Activated effector memory CD4-positive, alpha-beta T cell treated with Interleukin-2 at 50 U/mL for 16 hours (primary cell): ENCODE data around the gene LPGAT1.

ENCODE experiments used
- DNase-seq: peaks from one replicate; pipeline ENCODE4 v3.0.0-alpha.2; 2020

LPGAT1 gene

DNA sequence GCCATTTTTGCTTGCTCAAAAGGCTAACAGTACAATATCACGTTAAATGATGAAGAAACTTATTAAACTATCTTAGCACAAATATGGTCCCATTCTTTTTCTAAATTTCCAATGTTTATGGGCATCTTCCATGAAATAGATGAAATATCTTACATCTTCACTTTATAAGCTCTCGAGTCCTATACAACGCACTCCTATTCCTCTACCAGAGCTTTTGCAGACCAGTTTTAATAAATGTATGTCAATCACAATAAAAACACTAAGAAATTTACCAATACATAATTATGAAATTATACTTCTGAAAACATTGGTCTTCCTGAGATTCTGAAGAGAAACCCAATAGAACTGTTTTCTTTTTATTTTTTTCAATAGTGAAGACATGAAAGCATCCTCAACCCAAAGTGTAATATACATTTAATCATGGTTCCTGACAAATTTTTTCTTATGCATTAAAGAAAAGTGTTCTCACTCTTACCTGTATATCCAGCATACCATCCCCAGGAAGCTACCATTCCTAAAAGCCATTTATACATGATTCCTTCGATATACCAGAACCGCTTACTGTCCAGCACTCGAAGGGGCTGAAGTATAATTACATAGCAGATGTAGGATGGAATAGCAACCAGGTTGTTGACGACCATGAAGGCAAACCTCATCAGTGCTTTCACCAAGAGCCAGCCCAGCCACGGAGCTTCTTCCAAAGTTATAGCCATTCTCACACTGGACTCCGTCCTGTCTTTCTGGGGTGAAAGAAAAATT, 1.8 kb downstream of the LPGAT1 start:
- DNase-seq, result no peak

DNA sequence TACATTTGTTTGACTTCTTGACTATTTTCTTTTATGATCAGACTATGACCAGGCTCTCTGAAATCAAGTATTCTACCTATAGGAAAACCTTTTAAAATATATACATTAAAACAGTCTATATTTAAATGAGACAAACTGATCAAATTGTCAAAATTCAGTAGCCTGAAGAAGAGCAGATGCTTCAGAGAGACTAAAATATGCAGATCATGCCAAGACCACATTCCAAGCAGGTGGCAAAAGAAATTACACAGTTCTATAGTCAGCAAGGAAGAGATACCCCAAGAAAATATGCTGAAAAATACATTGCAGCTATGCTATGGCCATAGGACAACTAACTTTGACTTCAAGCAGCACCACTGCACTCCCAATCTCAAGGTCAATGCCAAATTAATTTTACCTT, 3.5 kb downstream of the LPGAT1 start:
- DNase-seq, result no peak

DNA sequence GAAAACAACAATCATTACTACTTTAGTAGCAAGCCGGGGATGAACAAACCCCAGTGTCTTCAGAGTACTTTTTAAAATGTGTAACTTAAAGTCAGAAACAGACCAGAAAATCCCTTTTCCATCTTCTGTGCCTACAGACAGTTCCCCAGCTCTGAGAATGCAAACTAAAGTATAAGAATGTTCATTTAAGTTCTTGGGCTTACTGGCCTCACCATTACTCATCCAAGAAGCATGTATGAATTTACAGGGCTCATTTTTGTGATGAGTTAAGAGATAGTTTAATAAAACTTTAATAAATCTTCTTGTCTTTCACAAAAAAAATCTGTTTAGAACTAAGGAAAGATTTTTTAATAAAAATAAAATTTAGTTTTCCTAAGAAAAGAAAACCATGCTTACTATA, 4.6 kb downstream of the LPGAT1 start:
- no peak for DNase-seq

DNA sequence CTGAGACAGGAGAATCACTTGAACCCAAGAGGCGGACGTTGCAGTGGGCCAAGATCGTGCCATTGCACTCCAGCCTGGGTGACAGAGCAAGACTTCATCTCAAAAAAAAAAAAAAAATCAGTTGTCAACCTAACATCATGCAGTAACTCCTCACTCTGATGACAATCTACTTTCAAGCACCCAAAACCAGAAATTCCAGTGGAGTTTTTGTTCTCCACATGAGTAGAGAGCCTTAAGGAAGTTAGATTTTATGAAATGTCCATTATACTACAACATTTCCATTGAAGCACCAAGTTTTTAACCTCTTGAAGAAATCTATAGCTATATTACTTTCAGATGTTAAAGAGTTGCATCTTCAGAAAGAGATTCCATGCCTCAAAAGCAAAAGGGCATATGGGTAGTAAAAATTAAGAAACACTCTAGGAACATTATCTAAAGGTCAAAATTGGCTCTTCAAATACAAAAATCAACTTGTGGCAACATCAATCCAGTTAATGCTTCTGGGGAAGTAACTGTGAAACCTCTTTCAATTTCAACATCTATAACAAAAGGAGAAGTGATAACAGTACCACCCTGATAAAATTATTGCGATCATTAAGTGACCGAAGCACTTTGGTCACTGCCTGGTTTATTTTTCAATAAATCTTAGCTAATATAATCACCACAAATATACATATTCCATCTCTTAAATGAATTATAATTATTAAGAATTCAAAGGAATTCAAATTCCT, 7.7 kb downstream of the LPGAT1 start:
- no peak for DNase-seq

DNA sequence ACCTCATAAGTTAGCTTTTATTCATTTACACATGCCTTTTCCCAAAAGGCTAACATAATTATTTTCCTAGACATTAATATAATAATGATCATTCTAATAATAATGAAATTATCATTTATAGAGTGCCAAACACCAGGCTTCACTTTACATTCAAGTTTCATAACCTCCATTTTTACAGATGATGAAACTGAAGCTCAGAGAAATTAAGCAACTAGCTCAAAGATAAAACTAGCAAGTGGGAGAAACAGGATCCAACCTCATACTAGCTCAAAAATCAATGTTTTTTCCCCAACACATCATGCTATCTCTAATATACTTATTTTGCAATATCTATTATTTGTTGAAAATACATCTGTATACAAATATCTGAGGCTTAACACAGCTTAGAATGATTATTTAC, 14.0 kb downstream of the LPGAT1 start:
- DNase-seq, result no peak

DNA sequence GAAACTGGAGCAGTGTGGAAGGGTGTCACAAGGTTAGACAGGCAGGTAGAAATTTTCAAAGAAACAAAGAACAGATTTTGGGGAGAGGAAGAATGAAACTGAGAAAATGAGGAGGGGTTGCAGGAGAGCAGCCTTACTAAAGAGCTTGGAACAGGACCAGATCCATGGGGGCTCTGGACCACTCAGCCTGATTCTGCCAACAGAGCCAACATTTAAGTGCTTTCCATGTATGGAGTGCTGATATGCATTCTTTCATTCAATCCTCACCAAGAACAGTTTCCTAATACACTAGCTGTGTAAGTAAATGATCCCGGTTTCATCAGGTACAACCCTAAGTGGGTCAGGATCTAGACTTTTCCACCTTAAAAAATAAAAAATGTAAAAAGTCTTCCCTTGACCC, 16.2 kb downstream of the LPGAT1 start:
- no peak for DNase-seq

DNA sequence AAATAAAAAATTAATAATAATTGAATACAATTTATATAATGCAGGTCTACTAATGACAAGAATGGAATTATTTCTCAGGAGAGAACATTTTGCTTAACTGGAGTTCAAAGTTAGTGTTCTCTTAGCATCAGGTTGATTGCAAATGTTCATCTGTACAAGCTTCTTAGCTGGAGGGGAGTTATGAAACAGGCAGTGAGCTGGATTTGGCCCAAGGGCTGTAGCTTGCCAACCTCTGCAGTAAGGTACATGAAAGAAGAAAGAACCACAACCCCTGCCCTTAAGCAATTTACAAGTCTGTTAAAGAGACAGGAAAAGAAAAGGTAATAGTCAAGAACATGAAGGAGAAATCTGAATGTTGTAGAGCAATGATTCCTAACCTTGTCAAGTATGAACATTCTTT, 17.0 kb downstream of the LPGAT1 start:
- DNase-seq, result no peak

DNA sequence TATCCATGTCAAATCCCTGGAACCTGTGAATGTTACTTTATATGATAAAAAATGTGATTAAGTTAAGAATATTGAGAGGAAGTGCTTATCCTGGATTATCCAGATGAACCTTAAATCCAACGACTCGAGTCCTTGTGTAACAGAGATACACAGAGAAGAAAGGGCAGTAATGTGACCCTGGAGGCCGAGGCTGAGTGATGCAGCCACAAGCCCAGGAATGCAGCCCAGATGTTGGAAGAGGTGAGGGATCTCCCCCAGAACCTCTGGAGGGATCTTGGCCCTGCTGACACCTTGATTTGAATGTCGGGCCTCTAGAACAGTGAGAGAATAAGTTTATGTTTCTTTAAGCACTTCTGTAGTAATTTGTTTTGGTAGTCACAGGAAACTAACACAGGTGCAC, 18.0 kb downstream of the LPGAT1 start:
- DNase-seq, result no peak

DNA sequence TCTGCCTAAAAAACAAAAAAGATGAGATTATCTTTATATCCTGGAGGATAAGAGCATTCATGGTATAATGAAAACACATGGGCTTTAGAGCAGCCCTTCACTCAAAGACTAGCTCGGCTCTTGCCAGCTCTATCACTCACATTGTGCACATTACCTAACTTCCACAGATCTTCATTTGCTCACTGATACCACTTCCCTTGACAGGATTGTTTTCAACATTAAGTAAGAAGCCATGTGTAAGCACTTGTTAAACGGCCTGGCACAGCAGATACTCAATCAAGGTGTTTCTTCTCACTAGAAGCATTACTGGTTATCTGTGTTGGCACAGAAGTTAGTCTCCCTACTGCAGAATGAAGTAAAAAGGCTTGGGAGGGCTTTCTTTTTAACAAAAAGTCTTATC, 18.7 kb downstream of the LPGAT1 start:
- DNase-seq, result no peak

DNA sequence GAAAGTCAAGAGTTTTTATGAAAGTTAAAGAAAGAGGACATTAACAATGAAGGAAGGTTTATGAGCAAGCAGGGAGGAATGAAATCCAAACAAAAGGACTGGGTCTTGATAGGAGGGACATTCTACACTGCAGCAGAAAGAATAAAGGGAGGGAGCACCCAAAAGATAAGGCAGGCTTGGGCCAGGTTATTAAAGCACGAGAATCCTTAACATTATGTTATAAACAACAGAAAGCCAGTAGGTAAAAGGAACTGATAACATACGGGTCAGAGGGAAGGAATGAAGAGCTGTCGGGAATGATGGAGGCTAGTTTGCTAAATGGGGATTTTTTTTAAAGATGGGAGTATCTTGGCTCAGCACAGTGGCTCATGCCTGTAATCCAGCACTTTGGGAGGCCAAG, 19.4 kb downstream of the LPGAT1 start:
- DNase-seq, result no peak

DNA sequence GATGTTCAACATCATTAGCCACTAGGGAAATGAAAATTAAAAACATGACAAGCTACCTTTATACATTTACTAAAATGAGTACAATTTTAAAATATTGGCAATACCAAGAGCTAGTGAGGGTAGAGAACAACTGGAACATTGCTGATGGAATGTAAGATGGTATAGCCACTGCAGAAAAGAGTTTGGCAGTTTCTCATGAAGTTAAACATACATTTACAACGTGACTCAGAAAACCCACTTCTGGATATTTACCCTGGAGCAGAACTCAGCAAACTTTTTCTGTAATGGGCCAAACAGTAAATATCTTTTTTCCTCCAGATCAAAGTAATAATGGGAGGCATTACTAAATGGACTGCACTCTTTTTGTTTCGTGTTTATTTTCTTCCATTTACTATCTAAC, 22.1 kb downstream of the LPGAT1 start:
- no peak for DNase-seq

DNA sequence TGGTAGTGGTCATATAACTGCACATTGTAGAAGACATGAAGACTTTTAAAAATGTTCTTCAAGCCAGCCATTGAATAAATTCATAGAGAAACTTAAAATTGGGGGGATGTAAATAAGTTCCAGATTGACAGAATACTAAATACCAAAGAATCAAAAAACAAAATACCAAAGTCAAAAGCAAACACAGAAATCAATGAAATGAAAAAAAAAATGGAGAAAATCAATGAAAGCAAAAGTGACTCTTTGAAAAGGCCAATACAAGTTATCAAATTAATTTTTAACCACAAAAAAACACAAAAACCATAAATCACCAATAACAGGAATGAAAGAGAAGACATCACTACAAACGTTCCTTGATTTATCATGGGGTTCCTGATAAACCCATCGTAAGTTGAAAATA, 25.6 kb downstream of the LPGAT1 start:
- no peak for DNase-seq

DNA sequence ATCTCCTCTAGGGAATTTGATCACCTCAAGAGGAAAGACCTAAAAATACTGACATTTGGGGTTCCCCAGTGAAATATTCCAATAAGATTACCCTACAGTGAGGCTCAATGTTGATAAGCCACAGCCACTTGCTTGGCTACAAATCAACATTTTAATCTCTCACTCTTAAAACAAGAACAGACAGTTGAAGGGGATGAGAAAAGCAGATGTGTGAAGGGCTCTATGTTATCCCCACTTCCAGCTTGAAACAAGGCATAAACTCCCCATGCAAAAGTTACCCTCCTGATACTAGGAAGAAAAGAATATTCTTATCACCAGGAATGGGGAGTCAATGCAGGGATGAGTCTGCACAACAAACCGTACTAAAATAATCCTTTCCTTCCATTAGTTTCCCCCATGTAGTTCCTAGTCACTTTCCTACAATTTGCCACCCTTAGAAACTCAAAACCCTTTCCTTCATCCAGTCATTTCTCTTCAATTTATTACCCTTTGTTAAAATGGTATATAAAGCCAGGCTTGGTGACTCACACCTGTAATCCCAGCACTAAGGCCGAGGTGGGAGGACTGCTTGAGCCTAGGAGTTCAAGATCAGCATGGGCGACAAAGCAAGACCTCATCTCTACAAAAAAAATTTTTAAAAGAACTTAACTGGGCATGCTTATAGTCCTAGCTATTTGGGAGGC, 29.5 kb downstream of the LPGAT1 start:
- DNase-seq, result no peak

DNA sequence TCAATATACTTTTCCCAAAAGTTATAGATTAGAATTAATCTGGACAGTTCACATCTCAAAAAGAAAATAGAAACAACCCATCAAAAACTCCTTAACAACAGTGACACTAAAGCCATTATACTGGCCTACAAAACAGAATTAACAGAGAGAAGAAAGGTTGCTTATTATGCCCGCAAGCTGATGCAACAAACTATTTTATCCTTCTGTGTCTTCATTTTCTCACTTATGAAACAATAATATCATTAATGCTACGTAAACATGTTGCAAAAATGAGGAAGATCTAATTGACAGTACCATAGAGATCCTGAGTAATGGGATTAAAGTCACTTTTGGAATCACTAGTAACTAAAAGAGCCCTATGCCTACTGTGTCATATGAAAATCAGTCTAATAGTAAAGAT, 32.6 kb downstream of the LPGAT1 start:
- no peak for DNase-seq

DNA sequence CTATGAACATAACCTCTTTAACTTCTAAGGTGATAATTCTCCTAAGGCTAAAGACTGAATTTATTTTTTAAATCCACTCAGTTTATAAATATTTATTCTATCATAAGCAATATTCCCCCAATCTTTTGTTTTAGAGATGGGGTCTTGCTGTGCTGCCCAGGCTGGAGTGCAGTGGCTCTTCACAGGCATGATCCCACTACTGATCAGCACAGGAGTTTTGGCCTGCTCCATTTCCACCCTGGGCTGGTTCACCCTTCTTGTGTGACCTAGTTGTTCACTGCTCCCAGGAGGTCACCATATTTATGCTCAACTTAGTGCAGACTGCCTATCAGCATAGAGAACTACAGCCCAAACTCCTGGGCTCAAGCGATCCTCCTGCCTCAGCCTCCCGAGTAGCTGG, 38.6 kb downstream of the LPGAT1 start:
- DNase-seq, result no peak

DNA sequence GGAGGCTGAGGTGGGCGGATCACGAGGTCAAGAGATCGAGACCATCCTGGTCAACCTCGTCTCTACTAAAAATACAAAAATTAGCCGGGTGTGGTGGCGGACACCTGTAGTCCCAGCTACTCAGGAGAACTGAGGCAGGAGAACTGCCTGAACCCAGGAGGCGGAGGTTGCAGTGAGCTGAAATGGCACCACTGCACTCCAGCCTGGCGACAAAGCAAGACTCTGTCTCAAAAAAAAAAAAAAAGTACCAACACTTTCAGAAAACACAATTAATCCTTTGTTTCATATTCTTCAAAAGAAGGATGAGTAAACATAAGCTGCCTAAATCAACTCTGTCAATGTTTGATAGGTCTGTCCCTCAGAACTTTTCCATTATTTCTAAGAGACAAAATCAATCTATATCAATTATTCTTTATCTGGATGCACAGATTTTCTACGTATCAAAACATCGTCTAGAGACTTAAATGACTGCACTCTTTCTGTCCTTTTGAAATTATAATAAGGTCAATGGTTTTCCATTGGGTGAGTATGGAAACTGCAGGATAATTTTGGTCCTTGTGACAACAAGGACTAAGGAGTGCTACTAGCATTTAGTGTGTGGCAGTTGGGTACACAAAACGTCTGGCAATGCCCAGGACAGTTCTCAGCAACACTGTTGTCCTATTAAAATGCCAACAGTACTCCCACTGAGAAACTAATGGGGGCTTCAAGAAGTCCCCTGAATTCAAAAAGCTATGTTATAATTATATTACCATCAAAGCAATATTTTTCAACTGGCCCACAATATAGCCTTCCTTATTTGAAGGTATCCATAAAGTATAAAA, 40.7 kb downstream of the LPGAT1 start:
- no peak for DNase-seq

DNA sequence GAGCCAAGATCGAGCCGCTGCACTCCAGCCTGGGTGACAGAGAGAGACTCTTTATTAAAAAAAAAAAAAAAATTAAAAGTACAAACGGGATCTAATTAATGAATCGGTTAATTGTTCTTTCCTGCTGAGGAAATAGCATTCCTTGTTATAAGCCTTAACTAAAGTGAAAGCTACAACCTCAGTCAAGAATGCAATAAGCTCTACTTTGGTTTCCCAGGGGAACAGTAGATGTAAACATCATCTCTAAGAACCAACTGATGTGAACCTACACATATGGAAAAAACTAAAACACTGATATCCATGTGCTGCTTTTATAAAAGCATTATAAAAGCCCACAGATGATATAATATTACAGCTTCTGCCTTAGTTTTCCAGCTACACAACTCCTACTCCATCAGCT, 41.9 kb downstream of the LPGAT1 start:
- DNase-seq, result no peak

DNA sequence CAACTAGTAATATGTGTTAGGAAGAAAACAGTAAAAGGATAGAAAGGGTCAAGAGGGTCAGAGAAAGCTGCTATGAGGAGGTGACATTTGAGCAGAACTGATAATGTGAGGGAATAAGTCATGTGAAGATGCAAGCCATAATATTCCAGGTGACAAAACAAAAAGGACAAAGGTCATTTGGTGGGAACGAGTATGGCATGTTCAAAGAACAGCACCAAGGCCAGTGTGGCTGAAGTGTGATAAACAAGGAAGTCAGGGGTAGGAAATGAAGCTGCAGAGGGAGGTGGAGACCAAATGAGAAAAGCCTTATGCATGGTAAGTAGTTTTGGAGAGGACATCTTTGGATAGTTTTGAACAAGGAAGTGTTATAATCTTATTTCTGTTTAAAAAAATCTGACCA, 46.7 kb downstream of the LPGAT1 start:
- DNase-seq, result no peak

DNA sequence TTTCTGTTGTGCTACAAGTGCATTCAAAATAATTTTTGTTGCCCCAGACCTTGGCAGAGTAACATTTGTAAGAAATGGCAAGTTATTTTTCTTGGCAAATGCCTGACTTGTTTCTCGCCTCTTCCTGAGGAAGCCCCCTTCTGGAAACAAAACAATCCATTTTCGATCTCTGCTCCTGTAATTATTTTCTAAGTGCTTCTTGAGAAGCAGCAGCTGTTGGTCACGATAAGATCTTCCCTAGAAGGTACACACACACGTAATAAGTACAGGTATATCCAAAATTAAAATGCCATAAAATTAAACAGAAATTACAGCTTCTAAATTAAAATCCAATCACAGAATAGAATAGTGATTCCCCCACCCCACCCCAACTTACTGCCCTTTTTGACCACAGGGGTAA, 47.3 kb downstream of the LPGAT1 start:
- DNase-seq, result no peak

DNA sequence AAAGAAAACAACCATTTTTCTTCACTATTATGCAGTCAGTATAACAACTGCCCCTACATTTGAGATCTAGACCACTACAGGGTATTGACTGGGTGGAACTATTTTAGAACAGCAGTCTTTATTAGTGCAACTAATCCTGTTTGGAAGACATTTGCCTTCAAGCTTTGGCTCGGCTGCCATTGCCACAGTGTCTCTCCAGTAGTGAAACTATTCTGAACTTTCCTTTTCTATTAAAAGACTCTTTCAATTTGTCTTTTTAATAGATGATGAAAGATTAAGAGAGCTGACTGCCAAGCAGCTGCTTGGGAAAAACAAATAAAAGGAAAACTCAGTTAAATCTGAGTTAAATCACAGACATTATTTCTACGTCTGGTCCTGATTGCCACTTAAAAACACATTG, 49.3 kb downstream of the LPGAT1 start:
- no peak for DNase-seq

DNA sequence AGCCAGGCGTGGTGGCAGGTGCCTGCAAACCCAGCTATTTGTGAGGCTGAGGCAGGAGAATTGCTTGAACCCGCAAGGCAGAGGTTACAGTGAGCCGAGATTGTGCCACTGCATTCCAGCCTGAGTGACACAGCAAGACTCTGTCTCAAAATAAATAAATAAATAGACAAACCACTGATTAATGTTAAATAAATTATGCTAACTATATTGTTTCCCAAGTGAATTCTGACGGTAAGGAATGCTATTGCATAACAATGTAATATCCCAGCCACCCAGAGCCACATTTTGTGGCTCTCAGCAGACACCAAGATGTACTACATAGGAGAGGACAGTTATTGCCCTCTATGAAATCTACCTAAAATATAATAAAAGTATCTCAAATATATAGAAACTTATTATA, 55.4 kb downstream of the LPGAT1 start:
- DNase-seq, result no peak

DNA sequence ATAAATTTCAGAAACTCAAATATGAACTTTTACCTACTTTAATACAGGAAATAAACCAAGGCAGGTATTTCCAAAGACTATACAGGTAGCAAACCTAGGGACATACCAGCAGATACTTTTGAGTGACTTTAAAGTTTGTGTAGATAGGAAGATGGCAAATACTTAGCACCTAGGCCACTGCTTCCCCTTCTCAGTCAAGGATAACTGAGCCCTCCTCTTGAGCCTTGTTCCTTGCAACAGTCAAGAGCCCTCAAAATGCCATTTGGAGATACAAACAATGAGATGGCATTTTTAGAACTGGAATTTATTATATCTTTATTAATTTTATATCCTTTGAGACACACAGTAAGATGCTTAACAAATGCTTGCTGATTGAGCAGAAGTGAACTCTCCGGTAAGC, 65.9 kb downstream of the LPGAT1 start:
- DNase-seq, result no peak

DNA sequence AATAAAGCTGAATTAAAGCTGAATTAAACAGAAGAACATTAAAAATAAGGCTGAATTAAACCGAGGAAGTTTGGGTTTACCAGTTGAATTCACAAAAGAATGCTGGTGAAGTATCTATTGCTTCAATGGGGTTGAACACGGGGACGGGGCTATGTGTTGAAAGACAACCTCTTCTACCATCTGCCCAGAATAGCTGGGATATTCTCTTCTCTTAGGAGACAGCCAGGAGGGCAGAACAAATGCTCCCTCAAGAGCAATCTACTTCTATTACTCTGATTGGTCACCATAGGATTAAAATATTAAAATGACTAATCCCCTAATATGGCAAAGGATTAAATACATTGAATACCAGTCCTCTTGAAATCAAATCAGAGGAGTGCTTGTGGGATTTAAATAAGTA, 68.4 kb downstream of the LPGAT1 start:
- no peak for DNase-seq
